ENCODE results near the gene WDTC1. TPM values are rescaled to one million over a fixed set of nuclear protein-coding genes. Genes with fewer than 3 reads are reported as not detected.

The WDTC1 gene
- total RNA-seq, 1 donor from 2014 or later = 24.7 TPM

DNA sequence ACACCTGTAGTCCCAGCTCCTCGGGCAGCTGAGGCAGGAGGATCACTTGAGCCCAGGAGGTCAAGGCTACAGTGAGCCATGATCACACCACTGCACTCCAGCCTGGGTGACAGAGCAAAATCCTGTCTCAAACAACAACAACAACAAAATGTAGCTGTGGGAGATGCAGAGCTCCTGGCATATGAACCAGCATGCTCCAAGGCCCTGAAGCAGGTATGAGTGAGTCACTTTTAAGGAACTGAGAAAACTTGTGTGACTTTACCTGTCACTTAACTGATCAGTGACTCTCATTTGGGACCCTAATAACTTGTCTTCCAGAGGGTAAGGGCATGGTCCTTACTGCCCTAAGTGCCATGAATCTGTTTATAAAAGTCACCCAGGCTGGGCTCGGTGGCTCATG lies 68.2 kb downstream of the WDTC1 start:
- TF ChIP-seq, protein P1, sequence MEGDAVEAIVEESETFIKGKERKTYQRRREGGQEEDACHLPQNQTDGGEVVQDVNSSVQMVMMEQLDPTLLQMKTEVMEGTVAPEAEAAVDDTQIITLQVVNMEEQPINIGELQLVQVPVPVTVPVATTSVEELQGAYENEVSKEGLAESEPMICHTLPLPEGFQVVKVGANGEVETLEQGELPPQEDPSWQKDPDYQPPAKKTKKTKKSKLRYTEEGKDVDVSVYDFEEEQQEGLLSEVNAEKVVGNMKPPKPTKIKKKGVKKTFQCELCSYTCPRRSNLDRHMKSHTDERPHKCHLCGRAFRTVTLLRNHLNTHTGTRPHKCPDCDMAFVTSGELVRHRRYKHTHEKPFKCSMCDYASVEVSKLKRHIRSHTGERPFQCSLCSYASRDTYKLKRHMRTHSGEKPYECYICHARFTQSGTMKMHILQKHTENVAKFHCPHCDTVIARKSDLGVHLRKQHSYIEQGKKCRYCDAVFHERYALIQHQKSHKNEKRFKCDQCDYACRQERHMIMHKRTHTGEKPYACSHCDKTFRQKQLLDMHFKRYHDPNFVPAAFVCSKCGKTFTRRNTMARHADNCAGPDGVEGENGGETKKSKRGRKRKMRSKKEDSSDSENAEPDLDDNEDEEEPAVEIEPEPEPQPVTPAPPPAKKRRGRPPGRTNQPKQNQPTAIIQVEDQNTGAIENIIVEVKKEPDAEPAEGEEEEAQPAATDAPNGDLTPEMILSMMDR (conservative IDR thresholded peaks at IDR 0.05; ENCODE audit: low read depth, low read length) = no peak
- DNase-seq (ENCODE audit: low read depth) = no peak
- H3K4me3 ChIP-seq (ENCODE audit: low read depth, low read length) = no peak overlapping the region

DNA sequence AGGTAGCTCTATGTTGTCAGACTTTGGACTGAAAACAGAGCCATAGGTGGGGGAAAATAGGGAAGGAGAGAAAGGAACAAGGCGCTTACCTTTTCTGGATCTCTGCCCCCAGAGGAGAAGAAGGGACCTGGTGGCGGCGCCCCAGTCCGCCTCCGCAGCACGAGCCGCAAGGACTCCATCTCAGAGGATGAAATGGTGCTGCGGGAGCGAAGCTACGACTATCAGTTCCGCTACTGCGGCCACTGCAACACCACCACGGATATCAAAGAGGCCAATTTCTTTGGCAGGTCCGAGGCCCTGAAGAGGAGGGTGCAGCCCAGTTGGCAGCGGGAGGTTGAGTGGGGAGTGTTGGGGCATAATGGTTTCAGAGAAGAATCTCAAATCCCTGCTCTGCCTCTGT lies 69.1 kb downstream of the WDTC1 start:
- no peak overlapping the region for H3K4me3 ChIP-seq (ENCODE audit: low read depth, low read length)
- DNase-seq (ENCODE audit: low read depth) = no peak
- TF ChIP-seq, protein P1 (conservative IDR thresholded peaks at IDR 0.05; ENCODE audit: low read depth, low read length) = no peak

DNA sequence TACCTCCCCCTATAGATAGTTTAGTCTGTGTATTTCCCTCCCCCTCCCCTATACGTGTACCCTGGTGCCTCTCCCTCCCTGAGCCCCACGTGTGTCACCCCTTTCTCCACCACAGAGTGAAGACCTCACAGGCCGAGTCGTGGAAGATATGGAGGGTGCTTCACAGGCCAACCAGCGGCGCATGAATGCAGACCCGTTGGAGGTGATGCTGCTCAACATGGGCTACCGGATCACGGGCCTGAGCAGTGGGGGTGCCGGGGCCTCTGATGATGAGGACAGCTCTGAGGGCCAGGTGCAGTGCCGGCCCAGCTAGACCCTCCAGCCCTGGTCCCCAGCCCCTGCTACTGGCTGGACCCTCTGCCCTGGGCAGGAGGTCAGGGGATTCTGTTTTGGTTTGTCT lies 71.6 kb downstream of the WDTC1 start:
- no peak for DNase-seq (ENCODE audit: low read depth)
- H3K4me3 ChIP-seq (ENCODE audit: low read depth, low read length) = no peak overlapping the region
- TF ChIP-seq, protein P1 (conservative IDR thresholded peaks at IDR 0.05; ENCODE audit: low read depth, low read length) = no peak

DNA sequence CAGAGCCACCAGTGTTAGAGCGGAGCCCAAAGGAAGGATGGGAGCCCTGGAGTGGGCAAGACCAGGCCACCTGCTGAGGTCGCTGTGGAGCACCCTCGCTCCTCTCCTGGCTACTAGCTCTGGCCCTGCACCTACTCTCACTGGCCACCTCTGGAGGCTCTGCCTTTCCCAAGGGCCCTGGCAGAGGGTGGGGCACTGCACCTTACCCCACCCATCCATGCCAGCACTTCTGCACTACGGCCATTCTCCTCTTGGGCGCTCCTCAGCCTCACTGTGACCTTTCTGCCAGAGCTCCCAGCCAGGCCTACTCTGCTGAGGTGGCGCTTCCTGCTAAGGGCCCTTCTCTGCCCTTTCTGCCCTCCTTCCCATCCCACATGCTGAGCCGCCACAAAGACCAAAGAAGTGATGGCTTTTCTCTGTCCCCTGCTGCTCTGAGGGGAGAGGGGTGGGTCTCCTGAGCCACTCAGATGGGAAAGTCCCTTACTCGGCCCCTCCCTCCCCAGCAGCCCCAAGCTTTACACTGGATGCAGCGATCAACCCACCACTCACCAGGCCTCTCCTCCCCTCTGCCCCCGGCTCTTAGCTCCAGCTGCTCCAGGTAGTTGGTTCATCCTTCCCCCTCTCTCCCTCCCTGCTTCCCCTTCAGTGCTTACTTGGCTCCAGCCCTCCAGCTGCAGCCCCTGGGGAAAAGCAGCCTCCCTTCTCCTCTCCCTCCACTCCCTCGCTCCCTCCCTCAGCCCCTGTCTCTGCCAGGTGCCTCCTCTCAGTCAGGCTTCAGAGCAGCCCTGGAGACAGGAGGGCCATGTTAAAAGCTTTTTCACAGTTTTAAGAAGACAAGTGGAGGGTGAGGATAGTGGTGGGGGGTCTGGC lies 72.7 kb downstream of the WDTC1 start:
- no peak for DNase-seq (ENCODE audit: low read depth)
- no peak overlapping the region for H3K4me3 ChIP-seq (ENCODE audit: low read depth, low read length)
- TF ChIP-seq, protein P1 (conservative IDR thresholded peaks at IDR 0.05; ENCODE audit: low read depth, low read length) = no peak

DNA sequence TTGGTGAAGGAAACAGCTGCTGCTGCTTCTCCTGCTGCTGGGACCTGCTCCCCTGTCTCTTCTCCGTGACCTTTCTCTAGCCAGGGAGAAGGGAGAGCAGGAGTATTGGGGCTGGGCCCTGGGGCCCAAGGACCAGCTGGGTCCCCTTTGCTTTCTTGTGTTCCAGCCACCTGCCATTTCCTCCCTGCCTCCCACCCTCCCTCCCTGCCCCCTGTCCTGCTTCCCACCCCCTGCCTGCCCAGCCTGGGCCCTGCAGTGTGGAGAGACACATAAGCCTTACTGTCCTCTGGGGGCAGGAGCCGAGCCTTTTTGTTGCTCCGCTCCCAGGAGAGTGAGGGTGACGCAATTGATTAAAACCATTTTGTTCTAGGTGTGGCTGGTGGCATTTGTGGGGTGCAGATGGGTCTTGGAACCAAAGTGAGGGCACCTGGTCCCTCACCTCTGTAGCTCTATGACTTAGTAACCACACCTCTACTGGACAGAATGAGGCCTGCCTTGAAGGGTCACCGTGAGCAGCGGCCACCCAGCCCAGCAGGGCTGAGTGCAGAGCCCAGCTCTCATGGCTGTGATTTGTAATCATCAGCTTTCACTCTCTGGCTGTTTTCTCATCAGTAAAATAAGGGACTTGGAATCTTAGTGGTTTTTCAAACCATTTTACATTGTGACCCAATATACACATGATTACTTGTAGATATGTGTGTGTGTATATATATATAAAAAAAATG lies 73.6 kb downstream of the WDTC1 start:
- DNase-seq (ENCODE audit: low read depth) = no peak
- no peak overlapping the region for H3K4me3 ChIP-seq (ENCODE audit: low read depth, low read length)
- TF ChIP-seq, protein P1 (conservative IDR thresholded peaks at IDR 0.05; ENCODE audit: low read depth, low read length) = no peak

DNA sequence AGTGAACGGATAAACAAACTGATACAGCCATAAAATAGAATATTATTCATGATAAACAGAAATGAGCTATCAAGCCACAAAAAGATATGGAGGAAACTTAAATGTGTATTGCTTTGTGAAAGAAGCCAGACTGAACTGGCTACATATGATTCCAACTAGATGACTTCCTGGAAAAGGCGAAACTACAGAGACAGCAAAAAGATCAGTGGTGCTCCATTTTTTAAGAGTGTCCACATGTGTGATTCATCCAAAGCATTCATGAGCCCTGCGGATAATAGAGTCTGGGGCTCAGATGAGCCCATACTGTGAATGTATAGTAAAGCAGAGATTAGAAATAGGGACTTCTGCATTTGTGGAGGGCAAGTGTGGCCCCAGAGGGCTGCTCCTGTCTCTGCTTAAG lies 79.7 kb downstream of the WDTC1 start:
- TF ChIP-seq, protein P1 (conservative IDR thresholded peaks at IDR 0.05; ENCODE audit: low read depth, low read length) = no peak
- no peak overlapping the region for H3K4me3 ChIP-seq (ENCODE audit: low read depth, low read length)
- DNase-seq (ENCODE audit: low read depth) = no peak
